SK-N-SH treated with all-trans-retinoic acid at 6 μM for 48 hours (cell line): ENCODE data around the gene TTC13.

ENCODE experiments used
- ATAC-seq: fragments of 200-7000 bp; cut with Tn5 transposase; 3 replicates; pipeline ENCODE4 v1.9.1; 2020; ENCODE audit warnings: mild to moderate bottlenecking, moderate library complexity
- ARNTL ChIP-seq: fragments of 450-650 bp; formaldehyde crosslinking; IDR thresholded peaks from 2 replicates; pipeline ENCODE4 v1.5.0; 2020; ENCODE audit warnings: low read depth, mild to moderate bottlenecking, moderate library complexity, borderline replicate concordance
- BACH2 ChIP-seq: fragments of 250-450 bp; sonication (Bioruptor Pico); IDR thresholded peaks from 2 replicates; pipeline ENCODE4 v1.9.0; 2021; ENCODE audit warnings: mild to moderate bottlenecking, borderline replicate concordance
- CSDC2 ChIP-seq: fragments of 250-450 bp; sonication (Bioruptor Pico); IDR thresholded peaks from 2 replicates; pipeline ENCODE4 v1.5.0; 2020; ENCODE audit warnings: mild to moderate bottlenecking, moderate library complexity
- ESRRG ChIP-seq: fragments of 250-450 bp; sonication (Bioruptor Pico); IDR thresholded peaks from 2 replicates; pipeline ENCODE4 v1.6.1; 2021; ENCODE audit warnings: mild to moderate bottlenecking
- GLIS3 ChIP-seq: fragments of 250-450 bp; sonication (Bioruptor Pico); IDR thresholded peaks from 2 replicates; pipeline ENCODE4 v1.5.0; 2020; ENCODE audit warnings: mild to moderate bottlenecking, moderate library complexity
- ISL1 ChIP-seq: fragments of 250-450 bp; sonication (Bioruptor Pico); IDR thresholded peaks from 2 replicates; pipeline ENCODE4 v2.1.2; 2022; ENCODE audit warnings: mild to moderate bottlenecking, moderate library complexity
- OSR1 ChIP-seq: fragments of 250-450 bp; sonication (Bioruptor Pico); IDR thresholded peaks from 2 replicates; pipeline ENCODE4 v1.8.0; 2022; ENCODE audit warnings: moderate library complexity, mild to moderate bottlenecking, inconsistent platforms
- PPARA ChIP-seq: fragments of 250-450 bp; sonication (Bioruptor Pico); IDR thresholded peaks from 2 replicates; pipeline ENCODE4 v1.5.0; 2020; ENCODE audit warnings: mild to moderate bottlenecking, borderline replicate concordance
- RARB ChIP-seq: fragments of 250-450 bp; sonication (Bioruptor Pico); IDR thresholded peaks from 2 replicates; pipeline ENCODE4 v1.8.0; 2021; ENCODE audit warnings: mild to moderate bottlenecking, moderate library complexity
- SNAI2 ChIP-seq: fragments of 250-450 bp; sonication (Bioruptor Pico); IDR thresholded peaks from 2 replicates; pipeline ENCODE4 v1.5.0; 2020; ENCODE audit warnings: mild to moderate bottlenecking, moderate library complexity
- TCF4 ChIP-seq: fragments of 250-450 bp; sonication (Bioruptor Pico); IDR thresholded peaks from 2 replicates; pipeline ENCODE4 v1.8.0; 2021; ENCODE audit warnings: mild to moderate bottlenecking, moderate library complexity, borderline replicate concordance
- TOX ChIP-seq: fragments of 250-450 bp; sonication (Bioruptor Pico); IDR thresholded peaks from 2 replicates; pipeline ENCODE4 v1.8.0; 2021; ENCODE audit warnings: mild to moderate bottlenecking, moderate library complexity, borderline replicate concordance
- ZC3H10 ChIP-seq: fragments of 250-450 bp; sonication (Bioruptor Pico); IDR thresholded peaks from 2 replicates; pipeline ENCODE4 v1.5.1; 2021; ENCODE audit warnings: mild to moderate bottlenecking, moderate library complexity
- ZFP3 ChIP-seq: fragments of 250-450 bp; sonication (Bioruptor Pico); IDR thresholded peaks from 2 replicates; pipeline ENCODE4 v1.5.0; 2020; ENCODE audit warnings: mild to moderate bottlenecking, moderate library complexity
- ZFP30 ChIP-seq: fragments of 450-650 bp; formaldehyde crosslinking; IDR thresholded peaks from 2 replicates; pipeline ENCODE4 v1.5.0; 2022; ENCODE audit warnings: mild to moderate bottlenecking, moderate library complexity
- ZNF565 ChIP-seq: fragments of 450-650 bp; formaldehyde crosslinking; conservative IDR thresholded peaks from 2 replicates; pipeline ENCODE4 v1.5.0; 2020; ENCODE audit warnings: low read depth, mild to moderate bottlenecking, moderate library complexity
- ZNF8 ChIP-seq: fragments of 450-650 bp; formaldehyde crosslinking; IDR thresholded peaks from 2 replicates; pipeline ENCODE4 v1.5.0; 2020; ENCODE audit warnings: mild to moderate bottlenecking, moderate library complexity
- TF ChIP-seq, protein P1 (sequence below): fragments of 250-450 bp; sonication (Bioruptor Pico); IDR thresholded peaks from 2 replicates; pipeline ENCODE4 v1.5.1; 2020; ENCODE audit warnings: low read depth, mild to moderate bottlenecking, moderate library complexity
- TF ChIP-seq, protein P2 (sequence below): fragments of 250-450 bp; sonication (Bioruptor Pico); IDR thresholded peaks from 2 replicates; pipeline ENCODE4 v1.5.0; 2020; ENCODE audit warnings: mild to moderate bottlenecking, moderate library complexity
- TF ChIP-seq, protein P3 (sequence below): fragments of 250-450 bp; sonication (Bioruptor Pico); IDR thresholded peaks from 2 replicates; pipeline ENCODE4 v1.8.0; 2021; ENCODE audit warnings: low read depth, mild to moderate bottlenecking, moderate library complexity, borderline replicate concordance
- TF ChIP-seq, protein P4 (sequence below): fragments of 250-450 bp; sonication (Bioruptor Pico); IDR thresholded peaks from 2 replicates; pipeline ENCODE4 v1.8.0; 2020; ENCODE audit warnings: mild to moderate bottlenecking, moderate library complexity, borderline replicate concordance
- TF ChIP-seq, protein P5 (sequence below): fragments of 250-450 bp; sonication (Bioruptor Pico); IDR thresholded peaks from 2 replicates; pipeline ENCODE4 v1.5.1; 2021; ENCODE audit warnings: mild to moderate bottlenecking, moderate library complexity

The TTC13 gene

DNA sequence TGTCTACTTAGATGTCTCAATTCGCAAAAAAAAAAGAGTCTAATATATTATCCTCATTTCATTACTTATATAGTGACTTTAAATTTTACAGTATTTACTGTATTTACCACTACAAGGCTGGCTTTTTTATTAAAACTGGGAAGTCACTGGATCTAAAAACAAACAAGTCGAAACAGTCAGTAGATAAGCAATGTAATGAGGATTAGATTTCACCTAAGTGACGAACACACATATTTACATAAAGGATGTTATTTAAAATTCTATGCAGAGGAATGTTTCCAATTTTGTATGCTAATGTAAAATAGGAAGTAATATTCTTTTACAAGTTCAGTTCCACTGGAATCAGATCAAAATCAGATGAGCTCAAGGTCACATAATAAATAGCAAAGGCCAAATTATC, 28.3 kb downstream of the TTC13 start:
- TF ChIP-seq ZFP3 (no peak), BACH2 (CRISPR knock-in tag) (no peak), TCF4 (CRISPR knock-in tag) (no peak), ZNF565 (CRISPR knock-in tag) (no peak), GLIS3 (CRISPR knock-in tag) (no peak), ZNF8 (CRISPR knock-in tag) (no peak), PPARA (CRISPR knock-in tag) (no peak), ZC3H10 (CRISPR knock-in tag) (no peak), RARB (no peak), ESRRG (no peak)
- TF ChIP-seq, protein P1, sequence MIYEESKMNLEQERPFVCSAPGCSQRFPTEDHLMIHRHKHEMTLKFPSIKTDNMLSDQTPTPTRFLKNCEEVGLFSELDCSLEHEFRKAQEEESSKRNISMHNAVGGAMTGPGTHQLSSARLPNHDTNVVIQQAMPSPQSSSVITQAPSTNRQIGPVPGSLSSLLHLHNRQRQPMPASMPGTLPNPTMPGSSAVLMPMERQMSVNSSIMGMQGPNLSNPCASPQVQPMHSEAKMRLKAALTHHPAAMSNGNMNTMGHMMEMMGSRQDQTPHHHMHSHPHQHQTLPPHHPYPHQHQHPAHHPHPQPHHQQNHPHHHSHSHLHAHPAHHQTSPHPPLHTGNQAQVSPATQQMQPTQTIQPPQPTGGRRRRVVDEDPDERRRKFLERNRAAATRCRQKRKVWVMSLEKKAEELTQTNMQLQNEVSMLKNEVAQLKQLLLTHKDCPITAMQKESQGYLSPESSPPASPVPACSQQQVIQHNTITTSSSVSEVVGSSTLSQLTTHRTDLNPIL (CRISPR knock-in tag) = no peak
- TF ChIP-seq, protein P2, sequence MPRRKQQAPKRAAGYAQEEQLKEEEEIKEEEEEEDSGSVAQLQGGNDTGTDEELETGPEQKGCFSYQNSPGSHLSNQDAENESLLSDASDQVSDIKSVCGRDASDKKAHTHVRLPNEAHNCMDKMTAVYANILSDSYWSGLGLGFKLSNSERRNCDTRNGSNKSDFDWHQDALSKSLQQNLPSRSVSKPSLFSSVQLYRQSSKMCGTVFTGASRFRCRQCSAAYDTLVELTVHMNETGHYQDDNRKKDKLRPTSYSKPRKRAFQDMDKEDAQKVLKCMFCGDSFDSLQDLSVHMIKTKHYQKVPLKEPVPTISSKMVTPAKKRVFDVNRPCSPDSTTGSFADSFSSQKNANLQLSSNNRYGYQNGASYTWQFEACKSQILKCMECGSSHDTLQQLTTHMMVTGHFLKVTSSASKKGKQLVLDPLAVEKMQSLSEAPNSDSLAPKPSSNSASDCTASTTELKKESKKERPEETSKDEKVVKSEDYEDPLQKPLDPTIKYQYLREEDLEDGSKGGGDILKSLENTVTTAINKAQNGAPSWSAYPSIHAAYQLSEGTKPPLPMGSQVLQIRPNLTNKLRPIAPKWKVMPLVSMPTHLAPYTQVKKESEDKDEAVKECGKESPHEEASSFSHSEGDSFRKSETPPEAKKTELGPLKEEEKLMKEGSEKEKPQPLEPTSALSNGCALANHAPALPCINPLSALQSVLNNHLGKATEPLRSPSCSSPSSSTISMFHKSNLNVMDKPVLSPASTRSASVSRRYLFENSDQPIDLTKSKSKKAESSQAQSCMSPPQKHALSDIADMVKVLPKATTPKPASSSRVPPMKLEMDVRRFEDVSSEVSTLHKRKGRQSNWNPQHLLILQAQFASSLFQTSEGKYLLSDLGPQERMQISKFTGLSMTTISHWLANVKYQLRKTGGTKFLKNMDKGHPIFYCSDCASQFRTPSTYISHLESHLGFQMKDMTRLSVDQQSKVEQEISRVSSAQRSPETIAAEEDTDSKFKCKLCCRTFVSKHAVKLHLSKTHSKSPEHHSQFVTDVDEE (CRISPR knock-in tag) = no peak
- TF ChIP-seq, protein P3, sequence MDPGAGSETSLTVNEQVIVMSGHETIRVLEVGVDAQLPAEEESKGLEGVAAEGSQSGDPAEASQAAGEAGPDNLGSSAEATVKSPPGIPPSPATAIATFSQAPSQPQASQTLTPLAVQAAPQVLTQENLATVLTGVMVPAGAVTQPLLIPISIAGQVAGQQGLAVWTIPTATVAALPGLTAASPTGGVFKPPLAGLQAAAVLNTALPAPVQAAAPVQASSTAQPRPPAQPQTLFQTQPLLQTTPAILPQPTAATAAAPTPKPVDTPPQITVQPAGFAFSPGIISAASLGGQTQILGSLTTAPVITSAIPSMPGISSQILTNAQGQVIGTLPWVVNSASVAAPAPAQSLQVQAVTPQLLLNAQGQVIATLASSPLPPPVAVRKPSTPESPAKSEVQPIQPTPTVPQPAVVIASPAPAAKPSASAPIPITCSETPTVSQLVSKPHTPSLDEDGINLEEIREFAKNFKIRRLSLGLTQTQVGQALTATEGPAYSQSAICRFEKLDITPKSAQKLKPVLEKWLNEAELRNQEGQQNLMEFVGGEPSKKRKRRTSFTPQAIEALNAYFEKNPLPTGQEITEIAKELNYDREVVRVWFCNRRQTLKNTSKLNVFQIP = no peak
- no peak for ATAC-seq

DNA sequence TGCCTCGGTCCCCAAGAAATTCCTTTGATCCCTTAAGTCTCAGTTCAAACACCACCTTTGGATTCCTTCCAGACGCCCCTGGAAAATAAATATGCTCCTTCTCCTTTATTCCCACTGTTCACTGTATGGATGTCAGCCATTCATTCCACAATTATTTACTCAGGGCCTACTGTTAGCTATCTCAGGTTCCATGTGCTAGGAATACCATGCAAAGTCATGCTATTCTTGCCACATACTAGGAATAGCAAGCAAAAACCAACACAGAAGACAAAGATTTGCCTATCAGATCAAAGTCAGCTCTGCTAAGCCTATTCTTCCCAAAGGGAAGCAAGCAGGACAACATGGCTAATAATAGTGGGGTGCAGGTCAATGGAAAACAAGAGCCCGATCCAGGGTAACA, 29.8 kb downstream of the TTC13 start:
- no peak for ATAC-seq
- no peak for TF ChIP-seq OSR1 (CRISPR knock-in tag)
- TF ChIP-seq RARB = no peak
- TF ChIP-seq ISL1 (CRISPR knock-in tag) = no peak

DNA sequence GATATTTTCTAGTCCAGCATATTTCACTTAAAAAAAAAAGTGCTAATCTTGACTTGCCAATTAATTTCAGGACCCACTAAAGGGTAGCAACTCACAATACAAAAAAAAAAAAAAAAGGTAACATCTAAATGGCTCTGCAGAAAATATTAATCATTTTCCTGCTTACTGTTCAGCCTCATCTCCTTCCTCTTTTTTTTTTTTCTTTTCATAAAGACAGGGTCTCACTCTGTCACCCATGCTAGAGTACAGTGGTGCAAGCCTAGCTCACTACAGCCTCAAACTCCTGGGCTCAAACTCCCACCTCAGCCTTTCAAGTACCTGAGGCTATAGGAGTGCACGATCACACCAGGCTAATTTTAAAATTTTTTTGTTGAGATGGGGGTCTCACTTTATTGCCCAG, 30.4 kb downstream of the TTC13 start:
- no peak for ATAC-seq
- TF ChIP-seq ZC3H10 (CRISPR knock-in tag) (no peak), ZNF565 (CRISPR knock-in tag) (no peak), BACH2 (CRISPR knock-in tag) (no peak), ARNTL (CRISPR knock-in tag) (no peak), ZFP30 (CRISPR knock-in tag) (no peak), ZFP3 (no peak), TCF4 (CRISPR knock-in tag) (no peak), GLIS3 (CRISPR knock-in tag) (no peak), CSDC2 (CRISPR knock-in tag) (no peak), RARB (no peak), ZNF8 (CRISPR knock-in tag) (no peak), OSR1 (CRISPR knock-in tag) (no peak), SNAI2 (CRISPR knock-in tag) (no peak), ESRRG (no peak), TOX (CRISPR knock-in tag) (no peak)
- TF ChIP-seq, protein P4, sequence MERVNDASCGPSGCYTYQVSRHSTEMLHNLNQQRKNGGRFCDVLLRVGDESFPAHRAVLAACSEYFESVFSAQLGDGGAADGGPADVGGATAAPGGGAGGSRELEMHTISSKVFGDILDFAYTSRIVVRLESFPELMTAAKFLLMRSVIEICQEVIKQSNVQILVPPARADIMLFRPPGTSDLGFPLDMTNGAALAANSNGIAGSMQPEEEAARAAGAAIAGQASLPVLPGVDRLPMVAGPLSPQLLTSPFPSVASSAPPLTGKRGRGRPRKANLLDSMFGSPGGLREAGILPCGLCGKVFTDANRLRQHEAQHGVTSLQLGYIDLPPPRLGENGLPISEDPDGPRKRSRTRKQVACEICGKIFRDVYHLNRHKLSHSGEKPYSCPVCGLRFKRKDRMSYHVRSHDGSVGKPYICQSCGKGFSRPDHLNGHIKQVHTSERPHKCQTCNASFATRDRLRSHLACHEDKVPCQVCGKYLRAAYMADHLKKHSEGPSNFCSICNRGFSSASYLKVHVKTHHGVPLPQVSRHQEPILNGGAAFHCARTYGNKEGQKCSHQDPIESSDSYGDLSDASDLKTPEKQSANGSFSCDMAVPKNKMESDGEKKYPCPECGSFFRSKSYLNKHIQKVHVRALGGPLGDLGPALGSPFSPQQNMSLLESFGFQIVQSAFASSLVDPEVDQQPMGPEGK (CRISPR knock-in tag) = no peak
- TF ChIP-seq, protein P3 = no peak
- TF ChIP-seq, protein P2 (CRISPR knock-in tag) = no peak
- TF ChIP-seq, protein P5, sequence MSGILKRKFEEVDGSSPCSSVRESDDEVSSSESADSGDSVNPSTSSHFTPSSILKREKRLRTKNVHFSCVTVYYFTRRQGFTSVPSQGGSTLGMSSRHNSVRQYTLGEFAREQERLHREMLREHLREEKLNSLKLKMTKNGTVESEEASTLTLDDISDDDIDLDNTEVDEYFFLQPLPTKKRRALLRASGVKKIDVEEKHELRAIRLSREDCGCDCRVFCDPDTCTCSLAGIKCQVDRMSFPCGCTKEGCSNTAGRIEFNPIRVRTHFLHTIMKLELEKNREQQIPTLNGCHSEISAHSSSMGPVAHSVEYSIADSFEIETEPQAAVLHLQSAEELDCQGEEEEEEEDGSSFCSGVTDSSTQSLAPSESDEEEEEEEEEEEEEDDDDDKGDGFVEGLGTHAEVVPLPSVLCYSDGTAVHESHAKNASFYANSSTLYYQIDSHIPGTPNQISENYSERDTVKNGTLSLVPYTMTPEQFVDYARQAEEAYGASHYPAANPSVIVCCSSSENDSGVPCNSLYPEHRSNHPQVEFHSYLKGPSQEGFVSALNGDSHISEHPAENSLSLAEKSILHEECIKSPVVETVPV (CRISPR knock-in tag) = no peak
